Left lung (tissue), 10 donors: ENCODE measurements around the gene COQ5. TPM values are rescaled to one million over a fixed set of nuclear protein-coding genes. Genes with fewer than 3 reads are reported as not detected.

Source experiments
- ATAC-seq: fragments of 200-7000 bp; cut with Tn5 transposase; one replicate; pipeline ENCODE4 v1.9.1; 2020; ENCODE audit warnings: moderate library complexity
- DNase-seq, 4 donors: peaks; one replicate each; pipeline ENCODE4 v3.0.0-alpha.2; 2013 to 2020
- H3K27ac ChIP-seq, 2 donors: fragments of 200-600 bp; sonication (generic) in 1 of 2; one replicate each; pipeline versions ENCODE4 v1.5.0 to v1.8.0; 2020 to 2021
- H3K27me3 ChIP-seq, 2 donors: fragments of 200-600 bp; sonication (generic) in 1 of 2; one replicate each; pipeline versions ENCODE4 v1.5.0 to v1.8.0; 2020 to 2021
- H3K36me3 ChIP-seq, 2 donors: fragments of 200-600 bp; sonication (generic) in 1 of 2; one replicate each; pipeline versions ENCODE4 v1.5.0 to v1.8.0; 2020 to 2021
- H3K4me1 ChIP-seq, 2 donors: fragments of 200-600 bp; one replicate each; pipeline ENCODE4 v1.8.0; 2021
- H3K4me3 ChIP-seq, 2 donors: fragments of 200-600 bp; sonication (generic) in 1 of 2; one replicate each; pipeline versions ENCODE4 v1.5.0 to v1.8.0; 2020 to 2021; ENCODE audit warnings: mild to moderate bottlenecking in 1 of 2
- H3K9me3 ChIP-seq, 2 donors: fragments of 200-600 bp; sonication (generic) in 1 of 2; one replicate each; pipeline versions ENCODE4 v1.5.0 to v1.8.0; 2020 to 2021
- CTCF ChIP-seq, 2 donors: fragments of 200-600 bp; sonication (generic) in 1 of 2; IDR thresholded peaks; one replicate each; pipeline versions ENCODE4 v1.5.0 to v1.8.0; 2021; ENCODE audit warnings: antibody characterized with exemption in 2 of 2
- intact Hi-C, 2 donors: fragments of 100-400 bp; cut with DNase I; formaldehyde crosslinking; loops; one replicate each; pipeline versions ENCODE4 v1.11.2 to v1.14.2; 2022
- polyA plus RNA-seq, 6 donors: library from polyadenylated mRNA; unstranded; fragments of 120-200 nt; gene quantifications; one replicate each; pipeline ENCODE4 v1.2.1, GENCODE V29; 2013; ENCODE audit not compliant: insufficient read length in 6 of 6
- total RNA-seq, 2 donors: library from RNA; stranded (reverse); fragmentation: NEBNext Ultra II Directional; extraction: Animal tissue kit (Norgen Biotek cat#: 25700); gene quantifications; one replicate each; pipeline ENCODE4 v1.2.1, GENCODE V29; 2021
- donor health status: DM: no; HTN: yes; CAD: no.
- donor health status: DM: no; HTN: no; CAD: no.

Gene COQ5
- total and polyA plus RNA-seq, 8 donors, result 23.1 to 58.8 (median 48.1) TPM

- Histone ChIP-seq H3K27me3 (no peaks in the 10 kb centered on the region), H3K4me3 (peak within 1 kb of the TSS; percentile 82 to 95), H3K27ac (peak within 1 kb of the TSS; percentile 94 to 95), H3K36me3 (peaks cover 0 to 23% of the 10 kb centered on the region in 2 donors), H3K9me3 (no peaks in the 10 kb centered on the region), H3K4me1 (peaks cover 10 to 37% of the 10 kb centered on the region in 2 donors)
- peak; percentile 93 to 94 for TF ChIP-seq CTCF (IDR thresholded peaks at IDR 0.05)
- DNase-seq (peak; percentile 96 to 100 (median 98)), ATAC-seq (peak; percentile 96)
- intact Hi-C loops, result no loop called here
Measured at GRCh38 chr12:120469450-120470149, 59.4 kb downstream of the COQ5 start, which contains the start of gene SRSF9. TSS of gene SRSF9 (minus strand) at chr12:120469748. CDS start at chr12:120469609, 139 bp downstream.

GRCh38 chr12:120468821-120469449 is 60.0 kb downstream of the COQ5 start:
- Histone ChIP-seq H3K36me3 (peaks cover 0 to 29% of the 10 kb centered on the region in 2 donors), H3K27me3 (no peaks in the 10 kb centered on the region), H3K9me3 (no peaks in the 10 kb centered on the region), H3K27ac (peak overlapping the region; percentile 94 to 95), H3K4me1 (peaks cover 10 to 37% of the 10 kb centered on the region in 2 donors), H3K4me3 (peak overlapping the region; percentile 82 to 95)
- intact Hi-C loops, result no loop called here
- peak; percentile 38 to 85 (median 52) for DNase-seq
- no peak for TF ChIP-seq CTCF (IDR thresholded peaks at IDR 0.05)
- peak; percentile 36 for ATAC-seq

GRCh38 chr12:120468325-120468820 is 60.6 kb downstream of the COQ5 start:
- H3K4me3 ChIP-seq, result peak overlapping the region; percentile 82 to 95
- no peaks in the 10 kb centered on the region for H3K9me3 ChIP-seq
- ATAC-seq (peak; percentile 36), DNase-seq (peak in 3 of 4 donors; percentile 13 to 42 (median 39))
- no peak for TF ChIP-seq CTCF (IDR thresholded peaks at IDR 0.05)
- H3K36me3 ChIP-seq, result peaks cover 0 to 35% of the 10 kb centered on the region in 2 donors
- peak overlapping the region; percentile 94 to 95 for H3K27ac ChIP-seq
- peaks cover 10 to 37% of the 10 kb centered on the region in 2 donors for H3K4me1 ChIP-seq
- intact Hi-C loops, result no loop called here
- no peaks in the 10 kb centered on the region for H3K27me3 ChIP-seq

GRCh38 chr12:120467439-120467838 is 61.5 kb downstream of the COQ5 start:
- H3K4me1 ChIP-seq, result peaks cover 10 to 37% of the 10 kb centered on the region in 2 donors
- no peaks in the 10 kb centered on the region for H3K27me3 ChIP-seq
- H3K27ac ChIP-seq, result no peak overlapping the region
- H3K9me3 ChIP-seq, result no peaks in the 10 kb centered on the region
- no peak for ATAC-seq
- no peak overlapping the region for H3K4me3 ChIP-seq
- no peak for DNase-seq
- intact Hi-C loops, result no loop called here
- TF ChIP-seq CTCF (IDR thresholded peaks at IDR 0.05), result no peak
- peaks cover 0 to 44% of the 10 kb centered on the region in 2 donors for H3K36me3 ChIP-seq
